Measurements from ENCODE around the gene RFC5.

GRCh38 chr12:118052324-118053070, 36.0 kb downstream of the RFC5 start:
- TF ChIP-seq PBX3 (IDR thresholded peaks at IDR 0.05; ENCODE audit: insufficient replicate concordance, low read depth, low read length) (no peak), GABPA (IDR thresholded peaks at IDR 0.05; ENCODE audit: low read depth) (no peak), HDAC6 (IDR thresholded peaks at IDR 0.05; ENCODE audit: unreplicated experiment) (no peak), REST (IDR thresholded peaks at IDR 0.05; ENCODE audit: low read depth, low read length) (no peak), YY1 (IDR thresholded peaks at IDR 0.05; ENCODE audit: low read depth, low read length) (no peak), CTCF (IDR thresholded peaks at IDR 0.05 in 2 of 3, conservative IDR thresholded peaks at IDR 0.05 in 1 of 3; ENCODE audit: control insufficient read depth in 2 of 3, extremely low read depth in 1 of 3, insufficient read depth in 1 of 3, low read depth in 3 of 3, low read length in 3 of 3) (no peak), HCFC1 (IDR thresholded peaks at IDR 0.05; ENCODE audit: low read length) (no peak), ZNF24 (IDR thresholded peaks at IDR 0.05) (no peak), MTA3 (IDR thresholded peaks at IDR 0.05; ENCODE audit: borderline replicate concordance, low read length) (no peak), E4F1 (IDR thresholded peaks at IDR 0.05; ENCODE audit: borderline replicate concordance, partially characterized antibody) (no peak)

Measured in GM12878 (cell line).